AG20443 (cell line): ENCODE results near the gene BBIP1.
A peak's percentile ranks its signal among the peaks of the same experiment; 100 is the strongest.

Experiments
- DNase-seq: peaks from one replicate; pipeline ENCODE4 v3.0.0; 2012; ENCODE audit warnings: low spot score, mixed read lengths

The BBIP1 gene

GRCh38 chr10:110863956-110864355 is 55.0 kb downstream of the BBIP1 start:
- no peak for DNase-seq

GRCh38 chr10:110863361-110863760 is 55.6 kb downstream of the BBIP1 start:
- no peak for DNase-seq

GRCh38 chr10:110862961-110863360 is 56.0 kb downstream of the BBIP1 start:
- DNase-seq: no peak

- DNase-seq: no peak
Observed at GRCh38 chr10:110861930-110862649, 56.9 kb downstream of the BBIP1 start.

GRCh38 chr10:110861476-110861875 is 57.5 kb downstream of the BBIP1 start:
- no peak for DNase-seq

GRCh38 chr10:110860576-110861241 is 58.3 kb downstream of the BBIP1 start:
- DNase-seq: no peak

- DNase-seq: peak; percentile 86
Observed at GRCh38 chr10:110859973-110860376, 59.0 kb downstream of the BBIP1 start.

GRCh38 chr10:110859206-110859972 is 59.6 kb downstream of the BBIP1 start:
- DNase-seq: no peak

- no peak for DNase-seq
Observed at GRCh38 chr10:110858297-110858934, 60.6 kb downstream of the BBIP1 start.

- no peak for DNase-seq
Observed at GRCh38 chr10:110857265-110858171, 61.5 kb downstream of the BBIP1 start.

- DNase-seq: no peak
Observed at GRCh38 chr10:110853921-110854605, 64.9 kb downstream of the BBIP1 start.

GRCh38 chr10:110852947-110853346 is 66.0 kb downstream of the BBIP1 start:
- DNase-seq: no peak

- DNase-seq: no peak
Observed at GRCh38 chr10:110852255-110852896, 66.6 kb downstream of the BBIP1 start.

GRCh38 chr10:110851020-110851612 is 67.9 kb downstream of the BBIP1 start:
- peak; percentile 64 for DNase-seq

- no peak for DNase-seq
Observed at GRCh38 chr10:110850099-110850498, 68.9 kb downstream of the BBIP1 start.
